ENCODE results near the gene RPUSD1. TPM values are rescaled to one million over a fixed set of nuclear protein-coding genes. Genes with fewer than 3 reads are reported as not detected.

The RPUSD1 gene, protein sequence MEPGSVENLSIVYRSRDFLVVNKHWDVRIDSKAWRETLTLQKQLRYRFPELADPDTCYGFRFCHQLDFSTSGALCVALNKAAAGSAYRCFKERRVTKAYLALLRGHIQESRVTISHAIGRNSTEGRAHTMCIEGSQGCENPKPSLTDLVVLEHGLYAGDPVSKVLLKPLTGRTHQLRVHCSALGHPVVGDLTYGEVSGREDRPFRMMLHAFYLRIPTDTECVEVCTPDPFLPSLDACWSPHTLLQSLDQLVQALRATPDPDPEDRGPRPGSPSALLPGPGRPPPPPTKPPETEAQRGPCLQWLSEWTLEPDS
- total RNA-seq, result 51.9 and 52.7 TPM in 2 replicates

GRCh38 chr16:787978-788398 is at the start of gene RPUSD1:
RPUSD1 (minus strand) TSS chr16:788381; CDS start chr16:787737, 644 bp downstream.

DNA sequence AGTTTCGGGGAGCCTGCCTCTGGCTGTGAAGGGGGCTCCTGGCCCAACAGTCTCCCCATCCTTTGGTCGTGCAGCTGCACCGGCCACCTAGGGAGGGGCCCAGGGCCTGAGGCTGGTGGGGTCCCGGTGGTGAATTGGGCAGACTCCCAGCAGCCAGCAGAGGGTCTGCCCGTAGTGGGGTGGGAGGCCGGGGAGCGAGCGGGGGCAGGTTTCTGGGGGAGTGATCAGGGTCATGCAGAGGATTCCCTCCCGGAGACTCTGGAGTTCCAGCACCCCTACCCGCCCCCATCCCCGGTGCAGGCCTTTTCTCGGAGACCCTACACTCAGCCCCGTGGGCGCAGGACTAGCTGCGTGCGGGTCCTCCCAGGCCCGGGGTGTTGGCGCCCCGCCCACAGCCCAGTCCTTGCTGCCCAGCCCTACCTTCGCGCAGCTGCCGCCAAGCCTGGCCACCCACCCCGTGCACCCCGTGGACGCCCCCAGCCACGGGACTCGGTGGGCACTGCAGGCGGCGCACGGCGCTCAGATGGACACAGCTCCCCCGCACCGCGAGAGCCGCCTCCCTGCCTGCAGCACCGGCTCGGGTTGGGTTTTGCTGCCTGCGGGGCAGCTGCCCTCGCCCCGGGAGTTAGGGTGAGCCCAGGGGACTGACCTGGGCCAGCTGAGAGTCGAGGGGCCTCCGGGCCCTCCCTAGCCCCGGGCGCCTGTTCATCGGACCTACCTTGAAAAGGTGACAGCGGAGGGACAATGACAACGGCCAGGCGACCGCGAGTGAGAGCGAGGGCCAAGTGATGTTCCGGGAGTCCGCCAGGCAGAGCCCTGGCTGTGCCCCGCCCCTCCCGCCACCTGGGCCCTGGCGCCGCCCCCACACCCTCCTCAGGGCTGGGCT is 12.0 kb upstream of the RPUSD1 start, which contains the start of gene GNG13:
Gene GNG13, minus strand, starts transcription at position 787 of the 886 bp plus-strand sequence. CDS start 1,657 bp downstream, outside the sequence.

GRCh38 chr16:788399-789126 is 382 bp upstream of the RPUSD1 start, which contains the start of gene CHTF18:
CHTF18 (plus strand) TSS chr16:788620; CDS start chr16:788685, 65 bp downstream.

GRCh38 chr16:760545-761343 is 27.4 kb downstream of the RPUSD1 start, which contains the start of gene MSLN:
MSLN (plus strand) TSS chr16:760734; CDS start chr16:762681, 1,947 bp downstream.

GRCh38 chr16:740764-741505 is 47.2 kb downstream of the RPUSD1 start, which contains the start of gene CIAO3:
CIAO3 (minus strand) TSS chr16:740997; CDS start chr16:740985, 12 bp downstream.

Small RNA genes lying within 50 kb of the gene (small RNA-seq; reads per million reads assigned to genes)
- not detected for gene MIR662

Other genes starting within 250 kb of the RPUSD1 start
- not detected in 2 replicates for gene PRR35, start 228.0 kb downstream of the RPUSD1 start, total RNA-seq
- gene NHLRC4, start 221.4 kb downstream of the RPUSD1 start, total RNA-seq, result 2.4 and 2.9 TPM in 2 replicates
- 28.4 and 45.1 TPM in 2 replicates for gene PIGQ, start 218.4 kb downstream of the RPUSD1 start, total RNA-seq
- 15.0 and 17.0 TPM in 2 replicates for gene RAB40C, start 198.3 kb downstream of the RPUSD1 start, total RNA-seq
- under 0.01 and 0.19 TPM in 2 replicates for gene WFIKKN1, start 157.4 kb downstream of the RPUSD1 start, total RNA-seq
- gene METTL26, start 152.1 kb downstream of the RPUSD1 start, total RNA-seq, result 90.8 and 142 TPM in 2 replicates
- 14.0 and 20.9 TPM in 2 replicates for gene MCRIP2, start 146.6 kb downstream of the RPUSD1 start, total RNA-seq
- 15.9 and 18.6 TPM in 2 replicates for gene WDR90, start 139.0 kb downstream of the RPUSD1 start, total RNA-seq
- 44.6 and 53.2 TPM in 2 replicates for gene RHOT2, start 120.2 kb downstream of the RPUSD1 start, total RNA-seq
- 0.38 and 0.65 TPM in 2 replicates for gene RHBDL1, start 112.7 kb downstream of the RPUSD1 start, total RNA-seq
- gene STUB1, start 108.0 kb downstream of the RPUSD1 start, total RNA-seq, result 115 and 135 TPM in 2 replicates
- 39.8 and 63.7 TPM in 2 replicates for gene JMJD8, start 104.0 kb downstream of the RPUSD1 start, total RNA-seq
- 8.5 and 9.5 TPM in 2 replicates for gene WDR24, start 98.0 kb downstream of the RPUSD1 start, total RNA-seq
- under 0.01 and 0.29 TPM in 2 replicates for gene FBXL16, start 82.6 kb downstream of the RPUSD1 start, total RNA-seq
- gene METRN, start 73.3 kb downstream of the RPUSD1 start, total RNA-seq, result 22.2 and 35.3 TPM in 2 replicates
- gene ANTKMT, start 67.2 kb downstream of the RPUSD1 start, total RNA-seq, result 23.1 and 33.6 TPM in 2 replicates
- 1.3 and 1.6 TPM in 2 replicates for gene CCDC78, start 61.9 kb downstream of the RPUSD1 start, total RNA-seq
- gene HAGHL, start 61.3 kb downstream of the RPUSD1 start, total RNA-seq, result 9.7 and 13.4 TPM in 2 replicates
- 36.8 and 40.5 TPM in 2 replicates for gene CIAO3, start 47.4 kb downstream of the RPUSD1 start, total RNA-seq
- gene MSLN, start 27.6 kb downstream of the RPUSD1 start, total RNA-seq, result not detected in 2 replicates
- 15.0 and 20.4 TPM in 2 replicates for gene CHTF18, start 239 bp upstream of the RPUSD1 start, total RNA-seq
- not detected in 2 replicates for gene GNG13, start 12.4 kb upstream of the RPUSD1 start, total RNA-seq
- gene LMF1, start 182.6 kb upstream of the RPUSD1 start, total RNA-seq, result 18.9 and 28.8 TPM in 2 replicates
- gene SOX8, start 193.4 kb upstream of the RPUSD1 start, total RNA-seq, result 0.48 and 0.65 TPM in 2 replicates

Data from vein endothelial cell (primary cell).